Loucy (cell line): ENCODE data around the gene EEF1AKMT1.

Source experiments
- CTCF ChIP-seq: fragments of 200-600 bp; sonication (generic); conservative IDR thresholded peaks from 2 replicates; pipeline ENCODE4 v1.5.1; 2014; ENCODE audit warnings: mild to moderate bottlenecking, antibody characterized with exemption, low read length
- EZH2phosphoT487 ChIP-seq: fragments of 200-600 bp; IDR thresholded peaks from 2 replicates; pipeline ENCODE4 v1.6.1; 2018; ENCODE audit warnings: antibody characterized with exemption, mild to moderate bottlenecking, moderate library complexity, borderline replicate concordance

GRCh38 chr13:20704459-20705069, 69.2 kb downstream of the EEF1AKMT1 start:
- TF ChIP-seq CTCF (no peak), EZH2phosphoT487 (no peak)
